ENCODE data around the gene RPS25.

GRCh38 chr11:119054418-119054817 lies 36.3 kb upstream of the RPS25 start:
- TF ChIP-seq ZBTB33 (CRISPR knock-in tag; IDR thresholded peaks at IDR 0.05) (no peak), TCF7 (IDR thresholded peaks at IDR 0.05; ENCODE audit: borderline replicate concordance) (no peak), POLR2AphosphoS2 (IDR thresholded peaks at IDR 0.05; ENCODE audit: low read length) (no peak), BRF1 (IDR thresholded peaks at IDR 0.05; ENCODE audit: borderline replicate concordance, extremely low read depth, insufficient read length) (no peak), ZFP36 (IDR thresholded peaks at IDR 0.05; ENCODE audit: low read depth, low read length, partially characterized antibody) (no peak), ZBTB40 (IDR thresholded peaks at IDR 0.05) (no peak), ZBTB40 (CRISPR knock-in tag; IDR thresholded peaks at IDR 0.05) (no peak), CEBPB (tag; IDR thresholded peaks at IDR 0.05) (no peak), CTCF (IDR thresholded peaks at IDR 0.05 in 2 of 3, conservative IDR thresholded peaks at IDR 0.05 in 1 of 3; ENCODE audit: insufficient read depth in 2 of 3, low read depth in 1 of 3, low read length in 3 of 3) (no peak)

Data from K562 (cell line).